Kidney (tissue), 14 donors: ENCODE results near the gene SSH3. TPM values are rescaled to one million over a fixed set of nuclear protein-coding genes. Genes with fewer than 3 reads are reported as not detected.

ENCODE experiments used
- DNase-seq, 5 donors: peaks; one replicate each; pipeline ENCODE4 v3.0.0-alpha.2; 2013 to 2020
- FAIRE-seq: peaks from 2 replicates; lab custom pipeline; 2012; peaks lifted over from hg19 to GRCh38; lab: Jason Lieb, UNC
- H3K27ac ChIP-seq, 2 donors: one replicate each; pipeline ENCODE4 v1.7.0; 2013; ENCODE audit warnings: low read depth in 2 of 2, low read length in 2 of 2, inconsistent platforms in 1 of 2
- H3K27me3 ChIP-seq: one replicate; pipeline ENCODE4 v1.7.1; 2013; ENCODE audit warnings: low read length, inconsistent platforms; ENCODE audit not compliant: control insufficient read depth, insufficient read depth
- H3K36me3 ChIP-seq, 3 donors: one replicate each; pipeline versions ENCODE4 v1.7.0 to v1.7.1; 2013; ENCODE audit warnings: low read length in 3 of 3, control low read depth in 1 of 3, inconsistent platforms in 1 of 3; ENCODE audit not compliant: insufficient read depth in 3 of 3, control insufficient read depth in 2 of 3
- H3K4me1 ChIP-seq, 3 donors: one replicate each; pipeline versions ENCODE4 v1.7.0 to v1.7.1; 2013; ENCODE audit warnings: low read length in 3 of 3, inconsistent platforms in 1 of 3, low read depth in 1 of 3; ENCODE audit not compliant: control insufficient read depth in 2 of 3, insufficient read depth in 2 of 3
- H3K4me3 ChIP-seq, 3 donors: one replicate each; pipeline versions ENCODE4 v1.7.0 to v1.8.1; 2013; ENCODE audit warnings: low read length in 3 of 3, control low read depth in 1 of 3, inconsistent platforms in 1 of 3
- H3K9ac ChIP-seq, 3 donors: one replicate each; pipeline versions ENCODE4 v1.7.0 to v1.7.1; 2013; ENCODE audit warnings: low read length in 3 of 3, control low read depth in 1 of 3, inconsistent platforms in 1 of 3
- H3K9me3 ChIP-seq, 3 donors: one replicate each; pipeline versions ENCODE4 v1.7.0 to v1.7.1; 2013; ENCODE audit warnings: low read length in 3 of 3, control low read depth in 1 of 3, inconsistent platforms in 1 of 3; ENCODE audit not compliant: control insufficient read depth in 2 of 3, insufficient read depth in 1 of 3
- CTCF ChIP-seq: IDR thresholded peaks from 3 replicates; pipeline ENCODE4 v1.5.1; 2012; ENCODE audit warnings: mild to moderate bottlenecking, moderate library complexity, borderline replicate concordance; ENCODE audit not compliant: insufficient read depth; ENCODE audit errors: extremely low read depth
- intact Hi-C: fragments of 100-400 bp; cut with DNase I; formaldehyde crosslinking; loops from one replicate; pipeline ENCODE4 v1.11.1; 2022
- polyA plus RNA-seq: library from polyadenylated mRNA; stranded (reverse); fragments of 350-450 nt; fragmentation: Illumina TruSeq; extraction: RNeasy Lipid Tissue Mini Kit (QIAGEN cat#74804); gene quantifications from one replicate; pipeline ENCODE4 v1.2.3, GENCODE V29; 2014; ENCODE audit warnings: low read depth, low replicate concordance; ENCODE audit not compliant: insufficient read depth
- total RNA-seq: library from RNA; stranded (reverse); fragmentation: NEBNext Ultra II Directional; extraction: Animal tissue kit (Norgen Biotek cat#: 25700); gene quantifications from one replicate; pipeline ENCODE4 v1.2.1, GENCODE V29; 2021
- donor health status: control.
- donor health status: control.
- donor health status: control.
- donor health status: control.
- donor health status: control.
- donor health status: DM: yes; HTN: yes; CAD: no.
- donor health status: Normal renal cell carcinoma (clear cell type).

Gene SSH3
- total and polyA plus RNA-seq, 2 donors from 2014 or later: 25.0 to 68.9 TPM

DNA sequence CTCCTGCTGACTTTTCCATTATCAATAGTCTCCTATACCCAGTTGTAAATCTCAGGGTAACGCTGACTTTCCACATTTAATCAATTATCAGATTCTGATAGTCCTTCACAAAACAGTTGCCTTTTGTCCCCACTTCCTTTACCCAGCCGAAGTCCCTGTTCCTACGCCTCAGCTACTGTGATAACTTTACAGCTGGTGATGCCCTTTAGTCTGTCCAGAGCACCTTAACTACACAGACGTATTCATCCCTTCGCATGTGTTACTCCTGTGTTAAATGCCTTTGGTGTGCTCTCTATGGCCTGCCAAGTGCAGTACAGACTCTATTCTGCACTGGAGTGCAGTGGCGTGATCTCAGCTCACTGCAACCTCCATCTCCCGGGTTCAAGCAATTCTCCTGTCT lies 20.2 kb downstream of the SSH3 start:
- Histone ChIP-seq H3K9ac (no peak overlapping the region), H3K27ac (no peak overlapping the region), H3K4me1 (no peaks in the 10 kb centered on the region), H3K9me3 (no peaks in the 10 kb centered on the region), H3K4me3 (no peak overlapping the region), H3K27me3 (no peaks in the 10 kb centered on the region), H3K36me3 (peaks cover 0 to 4% (median 0%) of the 10 kb centered on the region in 3 donors)
- FAIRE-seq (no peak), DNase-seq (no peak)
- intact Hi-C loops: no loop called here
- TF ChIP-seq CTCF: no peak

GRCh38 chr11:67332081-67332691 lies 28.9 kb downstream of the SSH3 start:
- DNase-seq: peak in 2 of 5 donors; percentile 15 to 41
- FAIRE-seq: no peak
- TF ChIP-seq CTCF: no peak
- Histone ChIP-seq H3K27ac (no peak overlapping the region), H3K4me3 (no peak overlapping the region), H3K9ac (no peak overlapping the region), H3K4me1 (no peaks in the 10 kb centered on the region), H3K9me3 (no peaks in the 10 kb centered on the region), H3K27me3 (no peaks in the 10 kb centered on the region), H3K36me3 (peaks cover 0 to 3% (median 0%) of the 10 kb centered on the region in 3 donors)
- intact Hi-C loops: no loop called here

- no peak for FAIRE-seq
Observed at GRCh38 chr11:67337257-67337656, 33.9 kb downstream of the SSH3 start.

More at GRCh38 chr11:67337257-67337656, 33.9 kb downstream of the SSH3 start:
- H3K36me3 ChIP-seq: no peaks in the 10 kb centered on the region
- no peak for TF ChIP-seq CTCF
- H3K27me3 ChIP-seq: no peaks in the 10 kb centered on the region
- H3K4me3 ChIP-seq: no peak overlapping the region
- H3K4me1 ChIP-seq: no peaks in the 10 kb centered on the region
- H3K9ac ChIP-seq: no peak overlapping the region
- H3K27ac ChIP-seq: no peak overlapping the region
- no peaks in the 10 kb centered on the region for H3K9me3 ChIP-seq
- intact Hi-C loops: no loop called here
- DNase-seq: no peak
